PC-9 (cell line): ENCODE results near the gene UTF1. TPM values are rescaled to one million over a fixed set of nuclear protein-coding genes. Genes with fewer than 3 reads are reported as not detected.

Source experiments
- BruUV-seq: library from RNA; stranded (reverse); fragments of 400-500 nt; replicated peaks from 2 replicates; lab custom pipeline; 2021; lab: Mats Ljungman, UMichigan
- CTCF ChIA-PET: fragments of 300-600 bp; sonication (Branson Sonifier 250); formaldehyde crosslinking; loops from one replicate; lab custom pipeline; 2022; ENCODE audit warnings: antibody characterized with exemption; lab: Charles Lee
- POLR2A ChIA-PET: fragments of 300-600 bp; sonication (Branson Sonifier 250); formaldehyde crosslinking; loops from one replicate; lab custom pipeline; 2022; ENCODE audit warnings: antibody characterized with exemption; ENCODE audit not compliant: unreplicated experiment; lab: Charles Lee
- DNase-seq, 2 experiments: peaks; one replicate each; pipeline versions ENCODE4 v3.0.0 to v3.0.0-alpha.2; 2015 to 2022; ENCODE audit warnings: mixed read lengths in 1 of 2
- H2AFZ ChIP-seq: fragments of 200-600 bp; sonication (generic); 2 replicates; pipeline ENCODE4 v1.8.1; 2017; ENCODE audit warnings: antibody characterized with exemption
- H3F3A ChIP-seq: fragments of 200-600 bp; sonication (generic); 2 replicates; pipeline ENCODE4 v1.8.1; 2017; ENCODE audit warnings: antibody characterized with exemption, mild to moderate bottlenecking, low read depth; ENCODE audit not compliant: insufficient read depth
- H3K27ac ChIP-seq: fragments of 200-600 bp; sonication (generic); 2 replicates; pipeline ENCODE4 v1.6.1; 2016; ENCODE audit warnings: mixed run types
- H3K27me3 ChIP-seq: fragments of 200-600 bp; sonication (generic); 2 replicates; pipeline ENCODE4 v1.6.1; 2016; ENCODE audit warnings: low read depth, mixed run types; ENCODE audit not compliant: insufficient read depth
- H3K36me3 ChIP-seq: fragments of 200-600 bp; sonication (generic); 2 replicates; pipeline ENCODE4 v1.6.1; 2016; ENCODE audit warnings: low read depth, mixed run types
- H3K4me1 ChIP-seq: fragments of 200-600 bp; sonication (generic); replicated peaks from 2 replicates; pipeline ENCODE4 v1.6.1; 2016; ENCODE audit warnings: mixed run types; ENCODE audit not compliant: insufficient read depth
- H3K4me2 ChIP-seq: fragments of 200-600 bp; sonication (generic); 2 replicates; pipeline ENCODE4 v1.6.1; 2017; ENCODE audit warnings: mixed run types
- H3K4me3 ChIP-seq: fragments of 200-600 bp; sonication (generic); 2 replicates; pipeline ENCODE4 v1.6.1; 2016; ENCODE audit warnings: mixed run types
- H3K79me2 ChIP-seq: fragments of 200-600 bp; sonication (generic); 2 replicates; pipeline ENCODE4 v1.6.1; 2017; ENCODE audit warnings: low read depth, mixed run types
- H3K9me2 ChIP-seq: fragments of 200-600 bp; sonication (generic); 2 replicates; pipeline ENCODE4 v1.8.1; 2017; ENCODE audit warnings: mild to moderate bottlenecking; ENCODE audit not compliant: insufficient read depth
- H3K9me3 ChIP-seq: fragments of 200-600 bp; sonication (generic); 2 replicates; pipeline ENCODE4 v1.8.1; 2016; ENCODE audit warnings: low read depth; ENCODE audit not compliant: insufficient read depth
- H4K20me1 ChIP-seq: fragments of 200-600 bp; sonication (generic); 2 replicates; pipeline ENCODE4 v1.8.1; 2017; ENCODE audit not compliant: insufficient read depth
- CTCF ChIP-seq: fragments of 200-600 bp; sonication (generic); conservative IDR thresholded peaks from 2 replicates; pipeline ENCODE4 v1.6.1; 2017; ENCODE audit warnings: mixed run types, antibody characterized with exemption, mild to moderate bottlenecking, moderate library complexity
- EZH2 ChIP-seq: fragments of 200-600 bp; sonication (generic); IDR thresholded peaks from 2 replicates; pipeline ENCODE4 v1.8.0; 2017; ENCODE audit warnings: antibody characterized with exemption, low read depth
- intact Hi-C: fragments of 100-400 bp; cut with micrococcal nuclease; formaldehyde crosslinking; loops from one replicate; pipeline ENCODE4 v1.10.0; 2022; ENCODE audit not compliant: unreplicated experiment
- total RNA-seq: library from RNA; stranded (reverse); gene quantifications from 2 replicates; pipeline ENCODE4 v1.2.3, GENCODE V29; 2021

UTF1 gene
- total RNA-seq, 1 experiment from 2014 or later = not detected

DNA sequence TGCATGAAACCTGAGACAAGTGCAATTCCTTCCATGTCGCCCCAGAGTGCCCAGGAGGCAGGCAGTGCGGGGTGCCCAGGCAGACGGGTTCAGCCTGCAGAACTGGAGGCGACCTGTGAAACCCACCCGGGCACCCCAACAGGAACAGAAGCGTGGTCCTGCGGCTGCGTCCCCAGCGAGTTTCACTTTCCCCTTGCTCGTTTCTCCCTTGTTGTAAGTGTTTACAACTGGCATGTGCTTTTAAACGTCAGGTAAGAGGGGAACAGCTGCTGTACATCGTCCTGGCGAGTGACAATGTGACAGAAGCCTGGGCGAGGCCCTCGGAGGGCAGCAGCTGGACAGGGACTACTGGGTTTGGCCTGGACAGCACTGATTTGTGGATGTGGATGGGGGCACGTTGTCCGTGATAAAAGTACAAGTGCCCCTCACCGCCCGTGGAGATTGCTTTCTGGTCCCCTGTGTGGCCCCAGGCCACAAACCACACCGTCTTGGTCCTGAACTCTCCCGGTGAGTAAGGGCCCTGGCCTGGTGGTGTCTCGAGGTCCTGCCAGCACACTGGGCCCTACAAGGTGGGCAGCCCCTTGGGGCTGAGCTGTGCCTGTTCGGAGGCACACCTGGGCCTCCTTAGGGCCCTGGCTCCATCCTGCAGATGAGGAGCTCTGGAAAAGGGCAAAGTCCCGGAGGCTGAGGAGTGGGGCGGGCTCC, 11.6 kb downstream of the UTF1 start:
- H3K4me3 ChIP-seq = no peak overlapping the region

GRCh38 chr10:133242611-133243356, 12.8 kb downstream of the UTF1 start:
- H3K79me2 ChIP-seq = no peaks in the 10 kb centered on the region
- DNase-seq = no peak
- H3F3A ChIP-seq = no peaks in the 10 kb centered on the region
- H3K27ac ChIP-seq = no peak overlapping the region
- intact Hi-C loops = no loop called here
- no peaks in the 10 kb centered on the region for H3K4me1 ChIP-seq
- H3K4me3 ChIP-seq = no peak overlapping the region
- H3K9me2 ChIP-seq = no peaks in the 10 kb centered on the region
- ChIA-PET CTCF (no interaction called here), POLR2A (no interaction called here)
- H2AFZ ChIP-seq = no peak overlapping the region
- H3K27me3 ChIP-seq = peaks cover 8% of the 10 kb centered on the region; the same call in 1 of the 2 replicates
- H3K36me3 ChIP-seq = no peaks in the 10 kb centered on the region
- H3K4me2 ChIP-seq = no peak overlapping the region
- no peaks in the 10 kb centered on the region for H3K9me3 ChIP-seq
- BruUV-seq = no TSS peak
- no peaks in the 10 kb centered on the region for H4K20me1 ChIP-seq
- TF ChIP-seq CTCF (no peak), EZH2 (no peak)

More for the DNA sequence above, 11.6 kb downstream of the UTF1 start:
- H4K20me1 ChIP-seq = no peaks in the 10 kb centered on the region
- no peaks in the 10 kb centered on the region for H3K9me2 ChIP-seq
- TF ChIP-seq EZH2 (no peak), CTCF (no peak)
- H3K27me3 ChIP-seq = peaks cover 11% of the 10 kb centered on the region
- intact Hi-C loops = no loop called here
- no peaks in the 10 kb centered on the region for H3K4me1 ChIP-seq
- no peak overlapping the region for H3K27ac ChIP-seq
- H2AFZ ChIP-seq = no peak overlapping the region
- no peaks in the 10 kb centered on the region for H3K9me3 ChIP-seq
- peak overlapping the region; percentile 56 for H3K4me2 ChIP-seq
- no peaks in the 10 kb centered on the region for H3K79me2 ChIP-seq
- BruUV-seq = no TSS peak
- DNase-seq = no peak
- POLR2A ChIA-PET = no interaction called here
- no peaks in the 10 kb centered on the region for H3K36me3 ChIP-seq
- CTCF ChIA-PET = no interaction called here
- H3F3A ChIP-seq = no peaks in the 10 kb centered on the region

DNA sequence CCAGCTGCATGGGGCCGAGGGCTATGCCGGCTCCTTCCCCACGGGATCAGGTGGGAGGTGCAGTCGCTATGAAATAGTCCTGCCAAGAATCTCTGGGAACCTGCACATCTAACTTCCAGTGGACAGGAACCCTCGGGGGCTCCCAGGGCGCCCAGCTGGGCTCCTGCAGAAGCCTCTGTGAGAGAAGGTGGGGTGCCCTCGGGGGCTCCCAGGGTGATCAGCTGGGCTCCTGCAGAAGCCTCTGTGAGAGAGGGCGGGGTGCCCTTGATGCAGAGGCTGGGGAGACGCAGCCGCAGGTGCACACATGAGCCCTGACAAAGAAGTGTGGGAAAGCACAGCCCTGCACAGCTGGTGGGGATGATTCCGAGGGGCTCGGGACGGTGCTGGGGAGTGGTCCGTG, 13.6 kb downstream of the UTF1 start:
- POLR2A ChIA-PET = no interaction called here
- Histone ChIP-seq H3K4me1 (no peaks in the 10 kb centered on the region), H3K4me2 (no peak overlapping the region), H3K36me3 (no peaks in the 10 kb centered on the region), H3K9me2 (no peaks in the 10 kb centered on the region), H3K79me2 (no peaks in the 10 kb centered on the region), H4K20me1 (no peaks in the 10 kb centered on the region), H3K4me3 (no peak overlapping the region), H2AFZ (no peak overlapping the region), H3K27ac (no peak overlapping the region), H3K9me3 (no peaks in the 10 kb centered on the region), H3K27me3 (peaks cover 5% of the 10 kb centered on the region; the same call in 1 of the 2 replicates), H3F3A (no peaks in the 10 kb centered on the region)
- intact Hi-C loops = no loop called here
- no peak for DNase-seq
- CTCF ChIA-PET = no interaction called here
- BruUV-seq = no TSS peak
- TF ChIP-seq CTCF = no peak
- TF ChIP-seq EZH2 = no peak
